Thyroid gland (tissue), 4 donors: ENCODE data around the gene DHRS2. TPM values are rescaled to one million over a fixed set of nuclear protein-coding genes. Genes with fewer than 3 reads are reported as not detected.

Source experiments
- DNase-seq, 2 donors: peaks; one replicate each; pipeline ENCODE4 v3.0.0-alpha.2; 2019
- H3K27ac ChIP-seq, 3 donors: fragments of 200-600 bp; sonication (generic); 1 replicate in 2 of 3; 2 replicates in 1 of 3; pipeline ENCODE4 v1.5.1; 2016 to 2019; ENCODE audit warnings: mild to moderate bottlenecking in 1 of 3, moderate library complexity in 1 of 3
- H3K27me3 ChIP-seq: fragments of 200-600 bp; sonication (generic); one replicate; pipeline ENCODE4 v1.5.1; 2019
- H3K36me3 ChIP-seq, 2 donors: fragments of 200-600 bp; sonication (generic); one replicate each; pipeline ENCODE4 v1.5.1; 2016 to 2019
- H3K4me1 ChIP-seq, 2 donors: fragments of 200-600 bp; sonication (generic); one replicate each; pipeline ENCODE4 v1.5.1; 2017 to 2019
- H3K4me3 ChIP-seq, 3 donors: fragments of 200-600 bp; sonication (generic); replicated peaks in 1 of 3; 1 replicate in 2 of 3; 2 replicates in 1 of 3; pipeline ENCODE4 v1.5.1; 2016; ENCODE audit warnings: mild to moderate bottlenecking in 1 of 3
- H3K9me3 ChIP-seq: fragments of 200-600 bp; sonication (generic); one replicate; pipeline ENCODE4 v1.5.1; 2017
- POLR2A ChIP-seq, 2 donors: fragments of 450-650 bp; IDR thresholded peaks; one replicate each; pipeline ENCODE4 v1.6.1; 2017; ENCODE audit warnings: antibody characterized with exemption in 2 of 2, mild to moderate bottlenecking in 2 of 2, moderate library complexity in 1 of 2
- WGBS, 2 donors: methylation state at CpG; one replicate each; pipeline ENCODE4 v1.1.5; 2017; 5-methylcytosine and 5-hydroxymethylcytosine counted together
- intact Hi-C: fragments of 100-400 bp; cut with DNase I; formaldehyde crosslinking; loops from one replicate; pipeline ENCODE4 v1.15.1; 2023
- total RNA-seq, 4 donors: library from RNA; depleted of rRNA; stranded (reverse); fragments of >200 nt; gene quantifications; one replicate each; pipeline ENCODE4 v1.2.3, GENCODE V29; 2016
- TF ChIP-seq, protein P1 (sequence below), 6 experiments: fragments of 200-600 bp in 3 of 6; fragments of 450-650 bp in 3 of 6; sonication (generic) in 3 of 6; IDR thresholded peaks; one replicate each; pipeline ENCODE4 v1.5.1; 2016 to 2019; ENCODE audit warnings: antibody characterized with exemption in 6 of 6, mild to moderate bottlenecking in 2 of 6, inconsistent platforms in 1 of 6, moderate library complexity in 1 of 6

The DHRS2 gene
- total RNA-seq, 4 donors from 2014 or later, result not detected

DNA sequence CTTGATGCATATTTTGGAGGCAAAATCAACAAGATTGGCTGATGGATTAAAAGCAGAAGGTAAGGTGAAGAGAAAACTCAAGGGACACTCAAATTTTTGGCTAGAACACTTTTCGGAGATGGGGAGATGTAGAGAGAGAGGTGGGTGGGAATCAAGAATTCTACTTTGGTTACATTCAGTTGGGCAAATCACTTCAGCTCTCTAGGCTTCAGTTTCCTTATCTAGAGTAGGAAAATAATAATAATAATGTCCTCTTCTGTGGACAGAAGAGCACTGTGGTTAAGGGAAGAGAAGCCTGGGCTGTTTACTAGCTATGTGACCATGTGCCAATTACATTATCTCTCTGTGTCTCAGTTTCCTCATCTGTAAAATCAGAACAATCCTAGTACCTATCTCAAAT, 23.4 kb upstream of the DHRS2 start:
- TF ChIP-seq, protein P1, sequence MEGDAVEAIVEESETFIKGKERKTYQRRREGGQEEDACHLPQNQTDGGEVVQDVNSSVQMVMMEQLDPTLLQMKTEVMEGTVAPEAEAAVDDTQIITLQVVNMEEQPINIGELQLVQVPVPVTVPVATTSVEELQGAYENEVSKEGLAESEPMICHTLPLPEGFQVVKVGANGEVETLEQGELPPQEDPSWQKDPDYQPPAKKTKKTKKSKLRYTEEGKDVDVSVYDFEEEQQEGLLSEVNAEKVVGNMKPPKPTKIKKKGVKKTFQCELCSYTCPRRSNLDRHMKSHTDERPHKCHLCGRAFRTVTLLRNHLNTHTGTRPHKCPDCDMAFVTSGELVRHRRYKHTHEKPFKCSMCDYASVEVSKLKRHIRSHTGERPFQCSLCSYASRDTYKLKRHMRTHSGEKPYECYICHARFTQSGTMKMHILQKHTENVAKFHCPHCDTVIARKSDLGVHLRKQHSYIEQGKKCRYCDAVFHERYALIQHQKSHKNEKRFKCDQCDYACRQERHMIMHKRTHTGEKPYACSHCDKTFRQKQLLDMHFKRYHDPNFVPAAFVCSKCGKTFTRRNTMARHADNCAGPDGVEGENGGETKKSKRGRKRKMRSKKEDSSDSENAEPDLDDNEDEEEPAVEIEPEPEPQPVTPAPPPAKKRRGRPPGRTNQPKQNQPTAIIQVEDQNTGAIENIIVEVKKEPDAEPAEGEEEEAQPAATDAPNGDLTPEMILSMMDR (IDR thresholded peaks at IDR 0.05), result no peak
- TF ChIP-seq POLR2A (IDR thresholded peaks at IDR 0.05), result no peak
- WGBS, 2 donors, result 74 to 78% methylated on average over 1 of the region's 1 CpG
- Histone ChIP-seq H3K4me1 (peaks cover 0 to 2% of the 10 kb centered on the region in 2 donors), H3K9me3 (no peaks in the 10 kb centered on the region), H3K27me3 (no peaks in the 10 kb centered on the region), H3K36me3 (no peaks in the 10 kb centered on the region), H3K27ac (no peak overlapping the region), H3K4me3 (no peak overlapping the region)
- intact Hi-C loops, result no loop called here
- no peak for DNase-seq

DNA sequence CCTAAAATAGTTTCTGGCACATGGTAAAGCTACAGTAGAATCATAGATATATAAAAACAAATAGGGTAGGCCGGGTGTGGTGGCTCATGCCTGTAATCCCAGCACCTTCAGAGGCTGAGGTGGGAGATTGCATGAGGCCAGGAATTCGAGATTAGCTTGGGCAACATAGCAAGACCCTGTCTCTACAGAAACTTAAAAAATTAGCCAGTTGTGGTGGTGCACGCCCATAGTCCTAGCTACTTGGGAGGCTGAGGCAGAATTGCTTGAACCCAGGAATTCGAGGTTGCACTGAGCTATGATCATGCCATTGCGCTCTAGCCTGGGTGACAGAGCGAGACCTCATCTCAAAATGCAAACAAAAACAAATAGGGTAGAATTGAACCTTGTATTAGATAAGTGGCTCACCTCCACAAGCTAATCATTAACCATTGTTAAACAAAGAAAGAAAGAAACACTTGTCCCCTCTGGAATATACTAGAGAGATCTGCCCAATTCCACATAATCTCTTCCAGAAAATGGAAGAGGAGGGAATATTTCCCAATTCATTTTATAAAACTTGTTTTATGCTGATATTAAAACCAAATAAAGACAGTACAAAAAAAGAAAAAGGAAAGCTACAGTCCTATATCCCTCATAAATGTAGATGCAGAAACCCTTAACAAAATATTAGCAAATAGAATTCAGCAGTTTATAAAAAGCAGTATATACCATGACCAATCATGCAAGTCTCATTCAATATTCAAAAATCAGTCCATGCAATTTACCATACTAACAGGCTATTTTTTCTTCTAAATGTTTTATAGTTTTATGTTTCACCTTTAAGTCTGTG, 22.7 kb upstream of the DHRS2 start:
- WGBS, 2 donors, result 89 to 92% methylated on average over 6 of the region's 6 CpGs
- Histone ChIP-seq H3K36me3 (no peaks in the 10 kb centered on the region), H3K27me3 (no peaks in the 10 kb centered on the region), H3K27ac (no peak overlapping the region), H3K4me1 (peaks cover 0 to 2% of the 10 kb centered on the region in 2 donors), H3K4me3 (no peak overlapping the region), H3K9me3 (no peaks in the 10 kb centered on the region)
- no peak for DNase-seq
- TF ChIP-seq POLR2A (IDR thresholded peaks at IDR 0.05), result no peak
- TF ChIP-seq, protein P1 (IDR thresholded peaks at IDR 0.05), result no peak
- intact Hi-C loops, result no loop called here

DNA sequence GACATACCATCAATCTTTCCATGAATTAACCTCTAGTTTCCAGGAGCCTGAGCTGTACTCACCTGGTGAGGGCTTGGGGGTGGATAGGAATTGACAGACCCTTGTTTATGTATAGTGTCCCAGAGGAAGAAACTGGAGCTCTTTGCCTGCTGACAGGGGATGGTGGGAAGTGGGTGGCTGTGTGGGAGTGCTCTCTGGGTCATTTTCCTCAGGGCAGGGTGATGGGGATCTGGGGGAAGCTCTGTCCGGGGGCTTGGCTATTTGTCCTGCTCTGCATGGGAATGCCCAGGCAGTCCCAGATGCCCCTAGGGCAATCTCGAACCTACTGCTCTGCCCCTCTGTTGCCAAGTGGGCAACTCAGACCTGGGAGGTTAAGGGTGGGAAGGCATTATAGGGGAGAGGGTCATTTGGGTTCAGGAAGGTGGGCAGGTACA, 21.8 kb upstream of the DHRS2 start:
- Histone ChIP-seq H3K27me3 (no peaks in the 10 kb centered on the region), H3K27ac (no peak overlapping the region), H3K9me3 (no peaks in the 10 kb centered on the region), H3K36me3 (no peaks in the 10 kb centered on the region), H3K4me1 (peaks cover 0 to 2% of the 10 kb centered on the region in 2 donors), H3K4me3 (no peak overlapping the region)
- DNase-seq, result no peak
- no peak for TF ChIP-seq POLR2A (IDR thresholded peaks at IDR 0.05)
- TF ChIP-seq, protein P1 (IDR thresholded peaks at IDR 0.05), result no peak
- intact Hi-C loops, result no loop called here
- 79 to 90% methylated on average over 2 of the region's 2 CpGs for WGBS, 2 donors

DNA sequence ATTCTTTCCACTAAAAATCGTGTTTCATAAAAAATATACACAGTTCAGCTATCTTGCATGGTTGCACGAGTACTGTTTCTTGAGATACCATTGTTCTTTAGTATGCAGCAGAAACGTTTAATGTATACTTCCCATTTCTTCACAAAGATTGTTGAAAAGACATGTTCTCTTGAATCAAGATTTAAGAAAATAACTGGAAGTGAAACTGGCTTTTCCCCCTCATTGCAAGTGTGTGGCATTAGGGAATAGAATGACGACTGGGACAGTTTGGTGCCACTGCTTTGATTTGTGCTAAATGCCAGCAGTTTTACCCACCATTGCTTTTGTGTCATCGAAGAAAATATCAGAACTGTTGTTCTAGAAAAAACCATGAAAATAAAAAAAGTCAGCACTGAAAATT, 20.3 kb upstream of the DHRS2 start:
- TF ChIP-seq POLR2A (IDR thresholded peaks at IDR 0.05), result no peak
- TF ChIP-seq, protein P1 (IDR thresholded peaks at IDR 0.05), result no peak
- intact Hi-C loops, result no loop called here
- 65 to 69% methylated on average over 5 of the region's 5 CpGs for WGBS, 2 donors
- Histone ChIP-seq H3K4me3 (no peak overlapping the region), H3K9me3 (no peaks in the 10 kb centered on the region), H3K36me3 (no peaks in the 10 kb centered on the region), H3K27me3 (no peaks in the 10 kb centered on the region), H3K27ac (no peak overlapping the region), H3K4me1 (peaks cover 0 to 2% of the 10 kb centered on the region in 2 donors)
- DNase-seq, result no peak

DNA sequence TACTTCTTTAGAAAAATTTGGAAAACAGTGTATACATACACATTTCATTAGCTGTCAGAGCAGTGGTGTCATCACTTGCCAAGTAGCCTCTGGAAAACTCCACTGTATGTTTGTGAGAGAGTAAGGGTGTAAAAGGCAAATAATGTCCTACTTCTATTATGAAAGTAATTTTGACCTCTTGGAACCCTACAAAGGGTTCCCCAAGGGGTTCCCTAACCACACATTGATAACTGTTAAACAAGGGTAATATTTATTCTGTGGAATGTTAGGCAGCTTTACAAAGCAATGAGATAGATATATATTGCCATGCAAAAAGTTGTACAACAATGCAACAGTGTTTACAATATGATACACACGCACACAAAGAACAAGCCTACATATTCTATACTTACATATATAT, 18.6 kb upstream of the DHRS2 start:
- TF ChIP-seq POLR2A (IDR thresholded peaks at IDR 0.05), result no peak
- TF ChIP-seq, protein P1 (IDR thresholded peaks at IDR 0.05), result no peak
- no peak overlapping the region for H3K27ac ChIP-seq
- intact Hi-C loops, result no loop called here
- no peaks in the 10 kb centered on the region for H3K4me1 ChIP-seq
- no peaks in the 10 kb centered on the region for H3K36me3 ChIP-seq
- no peak for DNase-seq
- 92 to 94% methylated on average over 1 of the region's 1 CpG for WGBS, 2 donors
- no peak overlapping the region for H3K4me3 ChIP-seq
- H3K9me3 ChIP-seq, result no peaks in the 10 kb centered on the region
- H3K27me3 ChIP-seq, result no peaks in the 10 kb centered on the region
